GM18867 (cell line): ENCODE data around the gene OLFML2B.
"Not testable (repeated sequence)": the region's sequence is repeated elsewhere in the genome, so short reads cannot be mapped to it uniquely, and the experiment has no call there.

ENCODE experiments used
- ATAC-seq: cut with Tn5 transposase; IDR thresholded peaks from one replicate; pipeline ENCODE4 v1.9.1; 2021; ENCODE audit warnings: mild to moderate bottlenecking, moderate library complexity; ENCODE audit not compliant: unreplicated experiment

Gene OLFML2B

GRCh38 chr1:162036163-162036562 lies 12.5 kb upstream of the OLFML2B start:
- no peak for ATAC-seq

- no peak for ATAC-seq
These were observed 11.6 kb upstream of the OLFML2B start for GRCh38 chr1:162035241-162035640.

GRCh38 chr1:162033428-162033827 lies 9.8 kb upstream of the OLFML2B start:
- ATAC-seq = no peak

- ATAC-seq = no peak
These were observed 7.2 kb upstream of the OLFML2B start for GRCh38 chr1:162030759-162031280.

GRCh38 chr1:162029157-162029556 lies 5.5 kb upstream of the OLFML2B start:
- ATAC-seq = no peak

GRCh38 chr1:162028726-162029125 lies 5.1 kb upstream of the OLFML2B start:
- ATAC-seq = peak; percentile 74

- no peak for ATAC-seq
These were observed 3.2 kb upstream of the OLFML2B start for GRCh38 chr1:162026881-162027280.

GRCh38 chr1:162025541-162025940 lies 1.9 kb upstream of the OLFML2B start:
- ATAC-seq = no peak

- no peak for ATAC-seq
These were observed 505 bp downstream of the OLFML2B start for GRCh38 chr1:162023181-162023546.

GRCh38 chr1:162022626-162023025 lies 1.0 kb downstream of the OLFML2B start:
- no peak for ATAC-seq

GRCh38 chr1:162021124-162021523 lies 2.5 kb downstream of the OLFML2B start:
- ATAC-seq = no peak

- ATAC-seq = no peak
These were observed 3.5 kb downstream of the OLFML2B start for GRCh38 chr1:162020150-162020549.

GRCh38 chr1:162019446-162019845 lies 4.2 kb downstream of the OLFML2B start:
- no peak for ATAC-seq

GRCh38 chr1:162019006-162019405 lies 4.7 kb downstream of the OLFML2B start:
- ATAC-seq = no peak

- ATAC-seq = no peak
These were observed 5.3 kb downstream of the OLFML2B start for GRCh38 chr1:162018418-162018817.

- ATAC-seq = not testable (repeated sequence)
These were observed 5.9 kb downstream of the OLFML2B start for GRCh38 chr1:162017791-162018190.

- ATAC-seq = no peak
These were observed 7.0 kb downstream of the OLFML2B start for GRCh38 chr1:162016631-162017030.

GRCh38 chr1:162015196-162015595 lies 8.5 kb downstream of the OLFML2B start:
- ATAC-seq = no peak

GRCh38 chr1:162014202-162014601 lies 9.5 kb downstream of the OLFML2B start:
- ATAC-seq = no peak

GRCh38 chr1:162013289-162013688 lies 10.4 kb downstream of the OLFML2B start:
- ATAC-seq = no peak

- no peak for ATAC-seq
These were observed 12.2 kb downstream of the OLFML2B start for GRCh38 chr1:162011337-162012012.

GRCh38 chr1:162010175-162010506 lies 13.5 kb downstream of the OLFML2B start:
- no peak for ATAC-seq

- ATAC-seq = no peak
These were observed 14.0 kb downstream of the OLFML2B start for GRCh38 chr1:162009501-162010174.
